Left lung (tissue), 10 donors: ENCODE data around the gene ZNF831. TPM values are rescaled to one million over a fixed set of nuclear protein-coding genes. Genes with fewer than 3 reads are reported as not detected.

Source experiments
- ATAC-seq: fragments of 200-7000 bp; cut with Tn5 transposase; one replicate; pipeline ENCODE4 v1.9.1; 2020; ENCODE audit warnings: moderate library complexity
- DNase-seq, 4 donors: peaks; one replicate each; pipeline ENCODE4 v3.0.0-alpha.2; 2013 to 2020
- H3K27ac ChIP-seq, 2 donors: fragments of 200-600 bp; sonication (generic) in 1 of 2; one replicate each; pipeline versions ENCODE4 v1.5.0 to v1.8.0; 2020 to 2021
- H3K27me3 ChIP-seq, 2 donors: fragments of 200-600 bp; sonication (generic) in 1 of 2; one replicate each; pipeline versions ENCODE4 v1.5.0 to v1.8.0; 2020 to 2021
- H3K36me3 ChIP-seq, 2 donors: fragments of 200-600 bp; sonication (generic) in 1 of 2; one replicate each; pipeline versions ENCODE4 v1.5.0 to v1.8.0; 2020 to 2021
- H3K4me1 ChIP-seq, 2 donors: fragments of 200-600 bp; one replicate each; pipeline ENCODE4 v1.8.0; 2021
- H3K4me3 ChIP-seq, 2 donors: fragments of 200-600 bp; sonication (generic) in 1 of 2; one replicate each; pipeline versions ENCODE4 v1.5.0 to v1.8.0; 2020 to 2021; ENCODE audit warnings: mild to moderate bottlenecking in 1 of 2
- H3K9me3 ChIP-seq, 2 donors: fragments of 200-600 bp; sonication (generic) in 1 of 2; one replicate each; pipeline versions ENCODE4 v1.5.0 to v1.8.0; 2020 to 2021
- CTCF ChIP-seq, 2 donors: fragments of 200-600 bp; sonication (generic) in 1 of 2; IDR thresholded peaks; one replicate each; pipeline versions ENCODE4 v1.5.0 to v1.8.0; 2021; ENCODE audit warnings: antibody characterized with exemption in 2 of 2
- intact Hi-C, 2 donors: fragments of 100-400 bp; cut with DNase I; formaldehyde crosslinking; loops; one replicate each; pipeline versions ENCODE4 v1.11.2 to v1.14.2; 2022
- polyA plus RNA-seq, 6 donors: library from polyadenylated mRNA; unstranded; fragments of 120-200 nt; gene quantifications; one replicate each; pipeline ENCODE4 v1.2.1, GENCODE V29; 2013; ENCODE audit not compliant: insufficient read length in 6 of 6
- total RNA-seq, 2 donors: library from RNA; stranded (reverse); fragmentation: NEBNext Ultra II Directional; extraction: Animal tissue kit (Norgen Biotek cat#: 25700); gene quantifications; one replicate each; pipeline ENCODE4 v1.2.1, GENCODE V29; 2021
- donor health status: DM: no; HTN: yes; CAD: no.
- donor health status: DM: no; HTN: no; CAD: no.

The ZNF831 gene
- total and polyA plus RNA-seq, 8 donors = 0.13 to 1.1 (median 0.18) TPM

GRCh38 chr20:59148701-59149493 is 14.7 kb upstream of the ZNF831 start:
- H3K27me3 ChIP-seq = peaks cover 0 to 16% of the 10 kb centered on the region in 2 donors
- H3K4me3 ChIP-seq = no peak overlapping the region
- ATAC-seq (no peak), DNase-seq (no peak)
- TF ChIP-seq CTCF (IDR thresholded peaks at IDR 0.05) = no peak
- H3K4me1 ChIP-seq = no peaks in the 10 kb centered on the region
- H3K27ac ChIP-seq = no peak overlapping the region
- no peaks in the 10 kb centered on the region for H3K9me3 ChIP-seq
- H3K36me3 ChIP-seq = no peaks in the 10 kb centered on the region
- intact Hi-C loops = no loop called here

- DNase-seq (peak in 1 of 4 donors; percentile 54), ATAC-seq (no peak)
- Histone ChIP-seq H3K27ac (peak overlapping the region in 1 of 2 donors; percentile 43), H3K4me3 (no peak overlapping the region), H3K27me3 (peaks cover 0 to 16% of the 10 kb centered on the region in 2 donors), H3K36me3 (no peaks in the 10 kb centered on the region), H3K4me1 (no peaks in the 10 kb centered on the region), H3K9me3 (no peaks in the 10 kb centered on the region)
- intact Hi-C loops = no loop called here
- TF ChIP-seq CTCF (IDR thresholded peaks at IDR 0.05) = no peak
Measured at GRCh38 chr20:59149678-59150504, 13.7 kb upstream of the ZNF831 start.

- H3K27ac ChIP-seq = no peak overlapping the region
- H3K27me3 ChIP-seq = peaks cover 0 to 16% of the 10 kb centered on the region in 2 donors
- intact Hi-C loops = no loop called here
- H3K36me3 ChIP-seq = no peaks in the 10 kb centered on the region
- ATAC-seq (no peak), DNase-seq (no peak)
- TF ChIP-seq CTCF (IDR thresholded peaks at IDR 0.05) = no peak
- no peak overlapping the region for H3K4me3 ChIP-seq
- no peaks in the 10 kb centered on the region for H3K9me3 ChIP-seq
- no peaks in the 10 kb centered on the region for H3K4me1 ChIP-seq
Measured at GRCh38 chr20:59150821-59151251, 12.8 kb upstream of the ZNF831 start.

GRCh38 chr20:59151391-59151790 is 12.2 kb upstream of the ZNF831 start:
- intact Hi-C loops = no loop called here
- ATAC-seq (no peak), DNase-seq (no peak)
- no peaks in the 10 kb centered on the region for H3K4me1 ChIP-seq
- no peaks in the 10 kb centered on the region for H3K36me3 ChIP-seq
- TF ChIP-seq CTCF (IDR thresholded peaks at IDR 0.05) = no peak
- H3K9me3 ChIP-seq = no peaks in the 10 kb centered on the region
- no peak overlapping the region for H3K27ac ChIP-seq
- H3K27me3 ChIP-seq = peaks cover 0 to 16% of the 10 kb centered on the region in 2 donors
- no peak overlapping the region for H3K4me3 ChIP-seq

GRCh38 chr20:59151820-59152219 is 11.8 kb upstream of the ZNF831 start:
- no peaks in the 10 kb centered on the region for H3K4me1 ChIP-seq
- intact Hi-C loops = no loop called here
- H3K27me3 ChIP-seq = peaks cover 0 to 16% of the 10 kb centered on the region in 2 donors
- DNase-seq (no peak), ATAC-seq (no peak)
- no peaks in the 10 kb centered on the region for H3K9me3 ChIP-seq
- no peak for TF ChIP-seq CTCF (IDR thresholded peaks at IDR 0.05)
- no peaks in the 10 kb centered on the region for H3K36me3 ChIP-seq
- no peak overlapping the region for H3K4me3 ChIP-seq
- no peak overlapping the region for H3K27ac ChIP-seq
